Neural cell (in vitro differentiated cells): ENCODE measurements around the gene DIP2C. TPM values are rescaled to one million over a fixed set of nuclear protein-coding genes. Genes with fewer than 3 reads are reported as not detected.

Source experiments
- H2AFZ ChIP-seq: fragments of 200-600, 300-800 bp; sonication (generic), shearing (Covaris generic); 2 replicates; pipeline ENCODE4 v1.6.0; 2014; ENCODE audit warnings: low read depth, mild to moderate bottlenecking, antibody characterized with exemption, low read length, moderate library complexity
- H3F3A ChIP-seq: fragments of 200-600 bp; shearing (Covaris generic); 2 replicates; pipeline ENCODE4 v1.6.1; 2016; ENCODE audit warnings: mild to moderate bottlenecking, moderate library complexity, mixed read lengths, antibody characterized with exemption, low read length; ENCODE audit not compliant: insufficient read depth, poor library complexity, severe bottlenecking
- H3K27ac ChIP-seq: fragments of 200-600, 300-800 bp; sonication (generic), shearing (Covaris generic); 2 replicates; pipeline ENCODE4 v1.5.1; 2014; ENCODE audit warnings: mild to moderate bottlenecking, low read length, moderate library complexity
- H3K27me3 ChIP-seq: fragments of 300-800, 200-600 bp; sonication (generic), shearing (Covaris generic); 2 replicates; pipeline ENCODE4 v1.6.0; 2014; ENCODE audit warnings: mild to moderate bottlenecking, low read depth, low read length, moderate library complexity; ENCODE audit not compliant: insufficient read depth
- H3K36me3 ChIP-seq: fragments of 300-800, 200-600 bp; sonication (generic), shearing (Covaris generic); 2 replicates; pipeline ENCODE4 v1.5.1; 2014; ENCODE audit warnings: mild to moderate bottlenecking, antibody characterized with exemption, low read length, moderate library complexity; ENCODE audit not compliant: insufficient read depth
- H3K4me2 ChIP-seq: fragments of 300-800, 200-600 bp; sonication (generic), shearing (Covaris generic); 2 replicates; pipeline ENCODE4 v1.6.0; 2014; ENCODE audit warnings: mild to moderate bottlenecking, low read length
- H3K4me3 ChIP-seq: fragments of 300-800, 200-600 bp; sonication (generic), shearing (Covaris generic); 2 replicates; pipeline ENCODE4 v1.5.1; 2014; ENCODE audit warnings: mild to moderate bottlenecking, low read length, moderate library complexity
- H3K79me2 ChIP-seq: fragments of 200-600 bp; shearing (Covaris generic); replicated peaks from 2 replicates; pipeline ENCODE4 v1.6.0; 2014; ENCODE audit warnings: mild to moderate bottlenecking, low read length, moderate library complexity; ENCODE audit not compliant: insufficient read depth
- H3K9ac ChIP-seq: fragments of 300-800, 200-600 bp; sonication (generic), shearing (Covaris generic); 2 replicates; pipeline ENCODE4 v1.6.1; 2016; ENCODE audit warnings: mild to moderate bottlenecking, low read length, mixed read lengths
- H3K9me2 ChIP-seq: fragments of 200-600 bp; shearing (Covaris generic); 2 replicates; pipeline ENCODE4 v1.6.1; 2016; ENCODE audit warnings: mild to moderate bottlenecking, low read length, mixed read lengths; ENCODE audit not compliant: insufficient read depth
- H3K9me3 ChIP-seq: fragments of 200-600, 300-800 bp; sonication (generic), shearing (Covaris generic); 2 replicates; pipeline ENCODE4 v1.6.1; 2016; ENCODE audit warnings: mild to moderate bottlenecking, mixed run types, low read length, moderate library complexity, mixed read lengths
- H4K20me1 ChIP-seq: fragments of 200-600 bp; shearing (Covaris generic); 2 replicates; pipeline ENCODE4 v1.6.1; 2016; ENCODE audit warnings: mild to moderate bottlenecking, mixed run types; ENCODE audit not compliant: insufficient read depth
- CTCF ChIP-seq: fragments of 450-650 bp; IDR thresholded peaks from 2 replicates; pipeline ENCODE4 v1.5.1; 2014; ENCODE audit warnings: antibody characterized with exemption, mild to moderate bottlenecking, moderate library complexity; ENCODE audit not compliant: poor library complexity, severe bottlenecking
- EP300 ChIP-seq: fragments of 450-650 bp; conservative IDR thresholded peaks from 2 replicates; pipeline ENCODE4 v1.6.1; 2014; ENCODE audit warnings: antibody characterized with exemption, mild to moderate bottlenecking, moderate library complexity; ENCODE audit not compliant: poor library complexity, severe bottlenecking
- EZH2 ChIP-seq: fragments of 200-600, 300-800 bp; shearing (Covaris generic), sonication (generic); IDR thresholded peaks from 2 replicates; pipeline ENCODE4 v1.6.1; 2014; ENCODE audit warnings: antibody characterized with exemption, low read length, borderline replicate concordance, mild to moderate bottlenecking; ENCODE audit not compliant: insufficient read depth, poor library complexity, severe bottlenecking
- MXI1 ChIP-seq: fragments of 450-650 bp; conservative IDR thresholded peaks from 2 replicates; pipeline ENCODE4 v1.6.1; 2014; ENCODE audit warnings: antibody characterized with exemption, mild to moderate bottlenecking; ENCODE audit not compliant: poor library complexity, severe bottlenecking
- POLR2AphosphoS5 ChIP-seq: IDR thresholded peaks from 2 replicates; pipeline ENCODE4 v1.6.1; 2012
- RAD21 ChIP-seq: fragments of 450-650 bp; conservative IDR thresholded peaks from 2 replicates; pipeline ENCODE4 v1.6.1; 2014; ENCODE audit warnings: antibody characterized with exemption, mild to moderate bottlenecking, moderate library complexity
- REST ChIP-seq: IDR thresholded peaks from 2 replicates; pipeline ENCODE4 v1.6.1; 2012; ENCODE audit warnings: borderline replicate concordance
- SMC3 ChIP-seq: fragments of 450-650 bp; conservative IDR thresholded peaks from 2 replicates; pipeline ENCODE4 v1.6.1; 2014; ENCODE audit warnings: antibody characterized with exemption, mild to moderate bottlenecking, moderate library complexity; ENCODE audit not compliant: poor library complexity
- TAF1 ChIP-seq: IDR thresholded peaks from 2 replicates; pipeline ENCODE4 v1.6.1; 2012; ENCODE audit warnings: low read depth
- polyA plus RNA-seq: library from polyadenylated mRNA; depleted of rRNA; stranded (reverse); fragments of >200 nt; gene quantifications from 2 replicates; pipeline ENCODE4 v1.2.3, GENCODE V29; 2014

The DIP2C gene
- polyA plus RNA-seq, 1 donor from 2014 or later, result 24.1 TPM

GRCh38 chr10:287026-287709, 402.3 kb downstream of the DIP2C start:
- Histone ChIP-seq H3K9me2 (no peaks in the 10 kb centered on the region), H2AFZ (no peak overlapping the region)

DNA sequence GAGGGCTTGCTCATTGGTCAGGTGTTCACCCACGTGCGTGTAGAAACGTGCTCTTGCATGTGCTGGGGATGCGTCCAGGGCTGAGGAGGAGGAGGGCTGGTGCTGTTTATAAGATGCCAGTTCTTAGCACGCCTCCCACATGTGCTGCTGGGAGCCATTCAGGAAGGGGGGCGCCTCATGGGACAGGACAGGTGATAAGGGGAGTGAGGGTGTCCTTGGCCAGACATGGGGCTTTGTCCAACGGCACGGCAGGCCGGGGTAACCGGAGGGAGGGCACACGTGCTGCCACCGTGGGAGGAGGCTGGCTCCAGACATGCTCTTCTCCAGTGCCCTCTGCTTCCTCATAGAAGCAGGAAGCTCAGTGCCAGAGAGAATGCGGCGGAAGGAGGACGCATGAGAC, 404.3 kb downstream of the DIP2C start:
- H2AFZ ChIP-seq, result no peak overlapping the region
- no peaks in the 10 kb centered on the region for H3K9me3 ChIP-seq
- no peak overlapping the region for H3K9ac ChIP-seq
- H3K36me3 ChIP-seq, result peaks cover 34% of the 10 kb centered on the region
- H3K79me2 ChIP-seq, result no peaks in the 10 kb centered on the region
- no peak overlapping the region for H3K4me3 ChIP-seq
- no peak overlapping the region for H3K4me2 ChIP-seq
- H3K27ac ChIP-seq, result no peak overlapping the region
- no peaks in the 10 kb centered on the region for H3K9me2 ChIP-seq
- no peaks in the 10 kb centered on the region for H4K20me1 ChIP-seq
- H3K27me3 ChIP-seq, result no peaks in the 10 kb centered on the region
- no peaks in the 10 kb centered on the region for H3F3A ChIP-seq
- no peak for TF ChIP-seq MXI1
- TF ChIP-seq TAF1, result no peak
- TF ChIP-seq SMC3, result no peak
- no peak for TF ChIP-seq CTCF
- no peak for TF ChIP-seq EP300
- no peak for TF ChIP-seq EZH2
- TF ChIP-seq RAD21, result no peak

More at GRCh38 chr10:287026-287709, 402.3 kb downstream of the DIP2C start:
- no peaks in the 10 kb centered on the region for H3K27me3 ChIP-seq
- peaks cover 23% of the 10 kb centered on the region for H3K36me3 ChIP-seq
- no peaks in the 10 kb centered on the region for H3K9me3 ChIP-seq
- no peaks in the 10 kb centered on the region for H3F3A ChIP-seq
- H3K4me2 ChIP-seq, result no peak overlapping the region
- no peak overlapping the region for H3K4me3 ChIP-seq
- TF ChIP-seq EP300 (no peak), MXI1 (no peak), RAD21 (no peak), SMC3 (no peak), TAF1 (no peak), CTCF (no peak), REST (no peak), POLR2AphosphoS5 (no peak), EZH2 (no peak)
- no peak overlapping the region for H3K9ac ChIP-seq
- no peak overlapping the region for H3K27ac ChIP-seq
- H3K79me2 ChIP-seq, result no peaks in the 10 kb centered on the region
- H4K20me1 ChIP-seq, result no peaks in the 10 kb centered on the region
